Epithelial cell of esophagus (primary cell): ENCODE results near the gene NME2.

Experiments used
- DNase-seq: peaks from one replicate; pipeline ENCODE4 v3.0.0; 2010; ENCODE audit warnings: low read depth
- H3K4me3 ChIP-seq: 2 replicates; pipeline ENCODE4 v1.5.1; 2011; ENCODE audit warnings: mild to moderate bottlenecking, low read length, control low read depth
- CTCF ChIP-seq: IDR thresholded peaks from 2 replicates; pipeline ENCODE4 v1.5.1; 2011; ENCODE audit warnings: low read depth, mild to moderate bottlenecking, low read length, control low read depth, inconsistent platforms; ENCODE audit not compliant: insufficient read depth; ENCODE audit errors: missing control alignments

Gene NME2

DNA sequence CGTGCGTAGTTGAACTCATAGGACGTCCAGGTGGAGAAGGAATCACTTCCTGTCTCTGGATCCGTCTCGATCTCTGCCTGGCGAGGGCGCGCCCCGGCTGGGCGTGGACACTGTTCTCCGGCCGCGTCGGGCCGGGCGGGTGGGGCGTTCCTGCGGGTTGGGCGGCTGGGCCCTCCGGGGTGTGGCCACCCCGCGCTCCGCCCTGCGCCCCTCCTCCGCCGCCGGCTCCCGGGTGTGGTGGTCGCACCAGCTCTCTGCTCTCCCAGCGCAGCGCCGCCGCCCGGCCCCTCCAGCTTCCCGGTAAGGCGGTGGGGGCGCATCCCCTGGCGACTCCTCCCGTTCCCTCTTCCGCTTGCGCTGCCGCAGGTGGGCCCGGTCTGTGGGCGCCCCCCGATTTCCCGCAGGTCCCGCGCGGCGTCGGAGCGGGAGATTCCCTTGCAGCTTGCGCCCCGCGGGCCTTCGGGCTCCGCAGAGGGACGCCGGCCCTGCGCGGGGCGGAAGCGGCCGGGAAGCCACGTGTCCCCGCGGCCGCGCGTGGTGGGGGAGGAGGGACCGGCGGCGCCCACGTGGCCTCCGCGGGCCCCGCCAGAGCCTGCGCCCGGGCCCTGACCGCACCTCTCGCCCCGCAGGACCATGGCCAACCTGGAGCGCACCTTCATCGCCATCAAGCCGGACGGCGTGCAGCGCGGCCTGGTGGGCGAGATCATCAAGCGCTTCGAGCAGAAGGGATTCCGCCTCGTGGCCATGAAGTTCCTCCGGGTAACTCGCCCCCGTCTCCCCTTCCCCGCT is at the start of gene NME2:
Gene NME2, plus strand, starts transcription at position 214 of the 789 bp plus-strand sequence. Its CDS starts 420 bp downstream, at position 634.
- H3K4me3 ChIP-seq = peak within 1 kb of the TSS; percentile 86
- TF ChIP-seq CTCF = no peak
- peak; percentile 86 for DNase-seq

DNA sequence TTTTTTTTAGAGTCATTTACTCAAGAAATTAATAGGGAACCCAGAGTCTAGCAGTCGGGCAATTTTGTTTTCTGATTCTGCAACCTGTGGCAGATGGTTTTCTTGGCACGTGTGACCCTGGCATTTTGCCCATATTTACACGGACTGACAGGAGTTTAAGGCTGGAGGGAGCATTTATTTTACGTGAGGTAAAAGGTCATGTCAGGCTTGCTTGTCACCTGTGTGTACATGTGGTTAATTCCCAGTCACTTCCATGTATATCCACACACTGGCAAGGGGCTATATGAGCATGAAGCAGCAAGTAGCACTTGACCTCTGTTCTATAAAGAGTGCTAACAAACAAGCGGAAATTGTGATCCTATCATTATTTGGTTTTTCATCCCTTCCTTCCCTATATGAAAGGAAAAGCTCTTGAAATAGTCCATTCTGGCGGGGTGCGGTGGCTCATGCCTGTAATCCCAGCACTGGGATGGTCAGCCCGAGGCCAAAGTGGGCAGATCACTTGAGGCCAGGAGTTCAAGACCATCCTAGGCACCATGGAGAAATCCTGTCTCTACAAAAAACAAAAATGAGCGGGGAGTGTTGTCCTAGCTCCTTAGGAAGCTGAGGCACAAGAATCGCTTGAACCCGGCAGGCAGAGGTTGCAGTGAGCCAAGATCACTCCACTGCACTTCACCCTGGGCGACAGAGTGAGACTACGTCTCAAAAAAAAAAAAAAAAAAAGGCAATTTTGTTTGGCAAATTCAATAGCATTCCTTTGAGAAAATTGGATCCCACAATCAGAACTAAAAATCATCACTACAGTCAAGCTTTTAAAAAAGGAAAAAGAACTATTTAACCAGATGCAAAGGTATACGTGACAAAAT is 47.6 kb upstream of the NME2 start:
- peak overlapping the region; percentile 90 for H3K4me3 ChIP-seq
- no peak for TF ChIP-seq CTCF
- DNase-seq = peak; percentile 16

DNA sequence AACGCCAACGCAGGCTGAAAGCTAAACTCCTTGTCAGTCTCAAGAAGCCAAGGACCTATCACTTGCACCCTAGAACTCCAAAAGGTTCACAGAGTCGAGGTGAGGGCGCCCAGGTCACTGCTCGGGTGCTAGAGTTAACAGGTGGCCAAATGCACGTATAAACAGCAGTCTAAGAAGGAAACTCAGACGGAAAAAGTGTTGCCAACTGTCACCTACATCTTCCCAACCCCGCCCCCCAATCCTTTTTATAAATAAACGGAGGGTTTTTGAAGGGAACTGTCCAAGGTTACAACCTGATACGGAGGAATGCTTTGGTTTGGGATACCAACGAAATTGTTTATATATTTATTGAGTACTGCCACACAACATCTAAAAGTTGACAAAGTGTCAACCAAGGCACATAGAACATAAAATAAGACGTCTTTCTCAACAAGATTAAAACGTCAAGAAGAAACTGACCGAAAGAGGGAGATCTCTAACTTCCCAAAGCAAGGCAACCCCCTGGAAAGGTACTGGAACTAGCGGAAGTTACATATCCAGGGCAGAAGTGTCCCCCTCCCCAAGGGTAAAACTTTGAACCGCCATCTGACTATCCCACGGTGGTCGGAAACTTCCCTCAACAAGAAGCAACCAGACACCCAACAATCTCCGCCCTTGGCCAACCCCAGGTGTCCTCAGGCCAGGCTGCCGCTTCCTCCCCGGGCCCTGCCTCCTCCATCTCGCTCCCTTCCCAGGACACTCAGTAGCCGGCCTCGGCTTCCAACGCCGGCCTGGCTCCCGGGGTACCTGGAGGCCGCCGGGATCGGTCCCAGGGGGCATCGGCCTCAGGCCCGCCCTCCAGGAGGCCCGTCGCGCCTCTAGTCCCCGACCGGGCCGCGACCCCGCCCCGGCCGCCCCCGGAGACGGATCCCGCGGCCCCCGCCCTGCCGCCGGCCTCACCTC is 46.5 kb upstream of the NME2 start:
- peak; percentile 46 for DNase-seq
- TF ChIP-seq CTCF = peak; percentile 33

GRCh38 chr17:51120357-51120738 is 45.9 kb upstream of the NME2 start:
- H3K4me3 ChIP-seq = peak overlapping the region; percentile 90
- no peak for TF ChIP-seq CTCF
- peak; percentile 53 for DNase-seq

More for the DNA sequence above, 46.5 kb upstream of the NME2 start:
- peak overlapping the region; percentile 90 for H3K4me3 ChIP-seq

- no peak for TF ChIP-seq CTCF
- H3K4me3 ChIP-seq = peak within 1 kb of the TSS; percentile 90
- peak; percentile 98 for DNase-seq
Measured at GRCh38 chr17:51120739-51121619, 45.2 kb upstream of the NME2 start, which contains the start of gene SPAG9. SPAG9 (minus strand) TSS chr17:51120868; CDS start chr17:51120656, 212 bp downstream.
